ENCODE results near the gene OBSL1.
A peak's percentile ranks its signal among the peaks of the same experiment; 100 is the strongest.

The OBSL1 gene

GRCh38 chr2:219552382-219553167 is 18.8 kb downstream of the OBSL1 start:
- DNase-seq: peak; percentile 41 to 94 (median 82)

- peak in 25 of 58 donors; percentile 10 to 76 (median 32) for DNase-seq
Observed at GRCh38 chr2:219551441-219552381, 19.6 kb downstream of the OBSL1 start.

- DNase-seq: no peak
Observed at GRCh38 chr2:219549619-219550018, 21.7 kb downstream of the OBSL1 start.

GRCh38 chr2:219548990-219549389 is 22.3 kb downstream of the OBSL1 start:
- DNase-seq: no peak

- no peak for DNase-seq
Observed at GRCh38 chr2:219547621-219548020, 23.7 kb downstream of the OBSL1 start.

GRCh38 chr2:219545943-219546352 is 25.4 kb downstream of the OBSL1 start:
- no peak for DNase-seq

GRCh38 chr2:219545295-219545942 is 25.9 kb downstream of the OBSL1 start:
- no peak for DNase-seq

GRCh38 chr2:219544567-219544966 is 26.8 kb downstream of the OBSL1 start:
- DNase-seq: no peak

GRCh38 chr2:219543596-219544358 is 27.6 kb downstream of the OBSL1 start, which contains the start of the genes CHPF and TMEM198:
CHPF (minus strand) TSS chr2:219543809; CDS start chr2:219543538, 271 bp downstream.
TMEM198 (plus strand) TSS chr2:219544028; CDS start chr2:219544728, 700 bp downstream.
- DNase-seq: peak; percentile 85 to 100 (median 99)

- peak in 7 of 58 donors; percentile 42 to 74 (median 57) for DNase-seq
Observed at GRCh38 chr2:219542931-219543595, 28.3 kb downstream of the OBSL1 start.

- peak in 55 of 58 donors; percentile 25 to 87 (median 71) for DNase-seq
Observed at GRCh38 chr2:219541611-219542180, 29.6 kb downstream of the OBSL1 start.

- DNase-seq: no peak
Observed at GRCh38 chr2:219540784-219541504, 30.4 kb downstream of the OBSL1 start.

GRCh38 chr2:219539926-219540678 is 31.2 kb downstream of the OBSL1 start:
- no peak for DNase-seq

GRCh38 chr2:219538956-219539788 is 32.2 kb downstream of the OBSL1 start:
- peak in 1 of 58 donors; percentile 20 for DNase-seq

GRCh38 chr2:219538504-219538951 is 32.8 kb downstream of the OBSL1 start:
- peak in 12 of 58 donors; percentile 20 to 54 (median 32) for DNase-seq

GRCh38 chr2:219537657-219538488 is 33.5 kb downstream of the OBSL1 start:
- peak in 2 of 58 donors; percentile 37 to 42 for DNase-seq

Measured in anterior cingulate cortex (tissue), 58 donors.